HCT116 (cell line): ENCODE data around the gene COL5A1.

Experiments
- CTCF ChIP-seq, 3 experiments: fragments of 200-600 bp in 1 of 3; sonication (generic) in 1 of 3; IDR thresholded peaks in 2 of 3; conservative IDR thresholded peaks in 1 of 3; 2 replicates each; pipeline ENCODE4 v1.5.1; 2012 to 2017; ENCODE audit warnings: low read depth in 2 of 3, low read length in 2 of 3, antibody characterized with exemption in 1 of 3, borderline replicate concordance in 1 of 3, control low read depth in 1 of 3, mild to moderate bottlenecking in 1 of 3, mixed read lengths in 1 of 3, mixed run types in 1 of 3, moderate library complexity in 1 of 3; ENCODE audit not compliant: insufficient read depth in 1 of 3
- EGR1 ChIP-seq: IDR thresholded peaks from 2 replicates; pipeline ENCODE4 v1.6.1; 2012; ENCODE audit warnings: low read depth
- ELF1 ChIP-seq: IDR thresholded peaks from 2 replicates; pipeline ENCODE4 v1.6.1; 2012; ENCODE audit warnings: low read depth, borderline replicate concordance
- EZH2 ChIP-seq: fragments of 200-600 bp; sonication (generic); IDR thresholded peaks from 2 replicates; pipeline ENCODE4 v1.6.1; 2017; ENCODE audit warnings: antibody characterized with exemption, mixed run types
- JUND ChIP-seq: IDR thresholded peaks from 2 replicates; pipeline ENCODE4 v1.6.1; 2012
- POLR2A ChIP-seq: IDR thresholded peaks from 2 replicates; pipeline ENCODE4 v1.7.0; 2011; ENCODE audit warnings: borderline replicate concordance; ENCODE audit not compliant: insufficient read depth, insufficient read length; ENCODE audit errors: extremely low read depth
- YY1 ChIP-seq: IDR thresholded peaks from 2 replicates; pipeline ENCODE4 v1.6.1; 2011; ENCODE audit warnings: low read length, low read depth, moderate library complexity, mild to moderate bottlenecking; ENCODE audit not compliant: insufficient replicate concordance; ENCODE audit errors: extremely low read depth
- ZFX ChIP-seq: fragments of 450-650 bp; IDR thresholded peaks from 2 replicates; pipeline ENCODE4 v1.6.1; 2017
- ZNF274 ChIP-seq: fragments of 200-500 bp; sonication (Bioruptor generic); IDR thresholded peaks from 2 replicates; pipeline ENCODE4 v1.6.1; 2014; ENCODE audit warnings: mild to moderate bottlenecking, low read depth, low read length, inconsistent platforms

- no peak for TF ChIP-seq ZFX
- TF ChIP-seq CTCF (IDR thresholded peaks at IDR 0.05 in 2 of 3, conservative IDR thresholded peaks at IDR 0.05 in 1 of 3; ENCODE audit: borderline replicate concordance in 1 of 3, insufficient read depth in 1 of 3, low read depth in 2 of 3, low read length in 2 of 3) = peak in 2 of 3 experiments; percentile 81 to 91; a peak in 4 of 6 replicates
- no peak for TF ChIP-seq ZNF274
- no peak for TF ChIP-seq EZH2
- TF ChIP-seq EGR1 = no peak
- no peak for TF ChIP-seq YY1
- TF ChIP-seq ELF1 = no peak
- TF ChIP-seq JUND = no peak
- no peak for TF ChIP-seq POLR2A
Measured at GRCh38 chr9:134660407-134660806, 18.8 kb downstream of the COL5A1 start.
